Measurements from ENCODE around the gene HOXD8. TPM values are rescaled to one million over a fixed set of nuclear protein-coding genes. Genes with fewer than 3 reads are reported as not detected.

HOXD8 gene
- total and polyA plus RNA-seq, 9 of the 15 experiments (the other 6 are each of a cell fraction or from before 2014, with no cell fraction given): 0.04 to 0.15 TPM; not detected in 7

- BruUV-seq (replicated peaks): no TSS peak
- in situ Hi-C loops (cut with MboI): loop anchor here (25.0 kb wide), 2 partner anchors 673 to 1623 kb away; no protein-coding TSS in a partner anchor
- Histone ChIP-seq H3K4me2 (ENCODE audit: insufficient read depth, low read length) (no peak overlapping the region), H3K27me3 (ENCODE audit: control insufficient read depth in 2 of 2, insufficient read depth in 2 of 2, low read length in 2 of 2) (peaks cover 27 to 50% of the 10 kb centered on the region in 2 experiments; a peak in 4 of 5 replicates), H2AFZ (ENCODE audit: low read depth, low read length) (no peak overlapping the region), H3K36me3 (ENCODE audit: control insufficient read depth, insufficient read depth, low read length) (no peaks in the 10 kb centered on the region), H3K79me2 (ENCODE audit: control insufficient read depth, insufficient read depth, low read length) (no peaks in the 10 kb centered on the region), H4K20me1 (replicated peaks; ENCODE audit: control insufficient read depth, insufficient read depth, low read length) (no peaks in the 10 kb centered on the region), H3K9me3 (replicated peaks; ENCODE audit: control insufficient read depth, insufficient read depth, low read depth, low read length) (no peaks in the 10 kb centered on the region; the same call in 1 of the 2 replicates), H3K27ac (ENCODE audit: extremely low read depth, low read depth, low read length) (no peak overlapping the region), H3K9ac (ENCODE audit: insufficient read depth in 1 of 2, low read depth in 2 of 2, low read length in 2 of 2) (no peak overlapping the region), H3K9me1 (ENCODE audit: control insufficient read depth, insufficient read depth, low read length) (no peaks in the 10 kb centered on the region), H3K4me3 (no peak overlapping the region), H3K4me1 (replicated peaks in 1 of 2; ENCODE audit: control insufficient read depth in 2 of 2, insufficient read depth in 2 of 2, low read length in 2 of 2) (peaks cover 0 to 15% of the 10 kb centered on the region in 2 experiments; a peak in 2 of 5 replicates)
- TF ChIP-seq MAFK (IDR thresholded peaks at IDR 0.05; ENCODE audit: low read length) (no peak), ELF1 (tag; IDR thresholded peaks at IDR 0.05) (no peak), ETV5 (CRISPR knock-in tag; IDR thresholded peaks at IDR 0.05; ENCODE audit: low read depth) (no peak), C11orf30 (IDR thresholded peaks at IDR 0.05; ENCODE audit: low read depth) (no peak), ZNF77 (CRISPR knock-in tag; IDR thresholded peaks at IDR 0.05) (no peak), MBD1 (CRISPR knock-in tag; IDR thresholded peaks at IDR 0.05) (no peak), ZNF253 (CRISPR knock-in tag; conservative IDR thresholded peaks at IDR 0.05) (no peak), PURB (CRISPR knock-in tag; IDR thresholded peaks at IDR 0.05; ENCODE audit: low read depth) (no peak), HEY1 (CRISPR knock-in tag; IDR thresholded peaks at IDR 0.05; ENCODE audit: borderline replicate concordance) (no peak), SRF (CRISPR knock-in tag; IDR thresholded peaks at IDR 0.05) (no peak), SIN3B (IDR thresholded peaks at IDR 0.05; ENCODE audit: low read depth) (no peak), DDX20 (tag; IDR thresholded peaks at IDR 0.05; ENCODE audit: low read depth) (no peak), ZNF282 (CRISPR knock-in tag; IDR thresholded peaks at IDR 0.05) (no peak), ZNF445 (CRISPR knock-in tag; IDR thresholded peaks at IDR 0.05; ENCODE audit: low read depth) (no peak), RBM17 (IDR thresholded peaks at IDR 0.05; ENCODE audit: borderline replicate concordance, low read depth, low read length) (no peak), ETS1 (conservative IDR thresholded peaks at IDR 0.05; ENCODE audit: control insufficient read depth, low read depth, low read length) (no peak), ZC3H11A (IDR thresholded peaks at IDR 0.05; ENCODE audit: low read depth, low read length) (no peak), ZNF699 (CRISPR knock-in tag; IDR thresholded peaks at IDR 0.05; ENCODE audit: insufficient replicate concordance) (no peak), RUNX1 (IDR thresholded peaks at IDR 0.05; ENCODE audit: low read depth) (no peak)
- TF ChIP-seq, protein P1, sequence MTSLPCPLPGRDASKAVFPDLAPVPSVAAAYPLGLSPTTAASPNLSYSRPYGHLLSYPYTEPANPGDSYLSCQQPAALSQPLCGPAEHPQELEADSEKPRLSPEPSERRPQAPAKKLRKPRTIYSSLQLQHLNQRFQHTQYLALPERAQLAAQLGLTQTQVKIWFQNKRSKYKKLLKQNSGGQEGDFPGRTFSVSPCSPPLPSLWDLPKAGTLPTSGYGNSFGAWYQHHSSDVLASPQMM (CRISPR knock-in tag; IDR thresholded peaks at IDR 0.05): no peak
- FAIRE-seq (no peak), DNase-seq (ENCODE audit: extremely low read depth in 1 of 4, low spot score in 3 of 4) (no peak), ATAC-seq (no peak)
- POLR2A ChIA-PET: interaction anchor here (0.5 to 1.9 kb wide), 2 partner anchors 39 to 316 kb away, joined by 3 to 7 read pairs; no protein-coding TSS in a partner anchor
- WGBS (ENCODE audit: insufficient coverage, low coverage, missing lambda C conversion rate): 17% methylated on average over 28 of the region's 28 CpGs
- intact Hi-C loops (cut with micrococcal nuclease): no loop called here
- CTCF ChIA-PET (ENCODE audit: low intra/inter-chr PET ratio): interaction anchor here (0.7 to 2.6 kb wide), 3 partner anchors 316 to 500 kb away, joined by 7 to 25 read pairs (median 24); no protein-coding TSS in a partner anchor
Measured at GRCh38 chr2:176138923-176139660, 9.6 kb downstream of the HOXD8 start.

Data from K562 (cell line).